ENCODE results near the gene GSTM4.

The GSTM4 gene

GRCh38 chr1:109632671-109633346 is 23.1 kb upstream of the GSTM4 start:
- H3K4me1 ChIP-seq (ENCODE audit: control insufficient read depth, insufficient read depth, low read length, unreplicated experiment), result peaks cover 16% of the 10 kb centered on the region
- H3K27ac ChIP-seq (ENCODE audit: low read depth, low read length), result no peak overlapping the region
- peaks cover 2% of the 10 kb centered on the region; the same call in 1 of the 2 replicates for H3K36me3 ChIP-seq (ENCODE audit: insufficient read depth, low read length)
- H2AFZ ChIP-seq (ENCODE audit: low read length, unreplicated experiment), result no peak overlapping the region
- no peaks in the 10 kb centered on the region for H3K27me3 ChIP-seq (ENCODE audit: insufficient read depth, low read length)
- no peaks in the 10 kb centered on the region for H3K79me2 ChIP-seq (ENCODE audit: control insufficient read depth, insufficient read depth, low read length, unreplicated experiment)
- no peak overlapping the region for H3K4me3 ChIP-seq (ENCODE audit: low read depth, low read length)

- H3K36me3 ChIP-seq (ENCODE audit: insufficient read depth, low read length), result no peaks in the 10 kb centered on the region; the same call in 1 of the 2 replicates
- H3K4me3 ChIP-seq (ENCODE audit: low read depth, low read length), result no peak overlapping the region
- no peak overlapping the region for H2AFZ ChIP-seq (ENCODE audit: low read length, unreplicated experiment)
- no peak overlapping the region for H3K27ac ChIP-seq (ENCODE audit: low read depth, low read length)
- peaks cover 16% of the 10 kb centered on the region for H3K4me1 ChIP-seq (ENCODE audit: control insufficient read depth, insufficient read depth, low read length, unreplicated experiment)
- H3K27me3 ChIP-seq (ENCODE audit: insufficient read depth, low read length), result no peaks in the 10 kb centered on the region
- H3K79me2 ChIP-seq (ENCODE audit: control insufficient read depth, insufficient read depth, low read length, unreplicated experiment), result no peaks in the 10 kb centered on the region
These were observed 21.6 kb upstream of the GSTM4 start for GRCh38 chr1:109634292-109634691.

GRCh38 chr1:109634771-109635750 is 20.8 kb upstream of the GSTM4 start:
- no peaks in the 10 kb centered on the region for H3K79me2 ChIP-seq (ENCODE audit: control insufficient read depth, insufficient read depth, low read length, unreplicated experiment)
- no peaks in the 10 kb centered on the region for H3K27me3 ChIP-seq (ENCODE audit: insufficient read depth, low read length)
- H2AFZ ChIP-seq (ENCODE audit: low read length, unreplicated experiment), result no peak overlapping the region
- no peak overlapping the region for H3K4me3 ChIP-seq (ENCODE audit: low read depth, low read length)
- H3K27ac ChIP-seq (ENCODE audit: low read depth, low read length), result no peak overlapping the region
- H3K4me1 ChIP-seq (ENCODE audit: control insufficient read depth, insufficient read depth, low read length, unreplicated experiment), result peaks cover 16% of the 10 kb centered on the region
- no peaks in the 10 kb centered on the region; the same call in 1 of the 2 replicates for H3K36me3 ChIP-seq (ENCODE audit: insufficient read depth, low read length)

GRCh38 chr1:109635862-109636200 is 20.1 kb upstream of the GSTM4 start:
- Histone ChIP-seq H3K27ac (ENCODE audit: low read depth, low read length) (no peak overlapping the region), H2AFZ (ENCODE audit: low read length, unreplicated experiment) (no peak overlapping the region), H3K4me1 (ENCODE audit: control insufficient read depth, insufficient read depth, low read length, unreplicated experiment) (peaks cover 16% of the 10 kb centered on the region), H3K27me3 (ENCODE audit: insufficient read depth, low read length) (no peaks in the 10 kb centered on the region), H3K4me3 (ENCODE audit: low read depth, low read length) (no peak overlapping the region), H3K79me2 (ENCODE audit: control insufficient read depth, insufficient read depth, low read length, unreplicated experiment) (no peaks in the 10 kb centered on the region), H3K36me3 (ENCODE audit: insufficient read depth, low read length) (no peaks in the 10 kb centered on the region; the same call in 1 of the 2 replicates)

- Histone ChIP-seq H3K27me3 (ENCODE audit: insufficient read depth, low read length) (no peaks in the 10 kb centered on the region), H3K36me3 (ENCODE audit: insufficient read depth, low read length) (no peaks in the 10 kb centered on the region), H2AFZ (ENCODE audit: low read length, unreplicated experiment) (no peak overlapping the region), H3K27ac (ENCODE audit: low read depth, low read length) (no peak overlapping the region), H3K4me3 (ENCODE audit: low read depth, low read length) (no peak overlapping the region), H3K4me1 (ENCODE audit: control insufficient read depth, insufficient read depth, low read length, unreplicated experiment) (peaks cover 16% of the 10 kb centered on the region), H3K79me2 (ENCODE audit: control insufficient read depth, insufficient read depth, low read length, unreplicated experiment) (no peaks in the 10 kb centered on the region)
These were observed 19.5 kb upstream of the GSTM4 start for GRCh38 chr1:109636201-109636952.

- no peaks in the 10 kb centered on the region for H3K36me3 ChIP-seq (ENCODE audit: insufficient read depth, low read length)
- no peaks in the 10 kb centered on the region for H3K27me3 ChIP-seq (ENCODE audit: insufficient read depth, low read length)
- no peak overlapping the region for H3K4me3 ChIP-seq (ENCODE audit: low read depth, low read length)
- H2AFZ ChIP-seq (ENCODE audit: low read length, unreplicated experiment), result no peak overlapping the region
- no peaks in the 10 kb centered on the region for H3K79me2 ChIP-seq (ENCODE audit: control insufficient read depth, insufficient read depth, low read length, unreplicated experiment)
- peaks cover 16% of the 10 kb centered on the region for H3K4me1 ChIP-seq (ENCODE audit: control insufficient read depth, insufficient read depth, low read length, unreplicated experiment)
- no peak overlapping the region for H3K27ac ChIP-seq (ENCODE audit: low read depth, low read length)
These were observed 18.5 kb upstream of the GSTM4 start for GRCh38 chr1:109637446-109637845.

GRCh38 chr1:109639063-109639840 is 16.6 kb upstream of the GSTM4 start:
- Histone ChIP-seq H2AFZ (ENCODE audit: low read length, unreplicated experiment) (no peak overlapping the region), H3K27ac (ENCODE audit: low read depth, low read length) (no peak overlapping the region), H3K4me1 (ENCODE audit: control insufficient read depth, insufficient read depth, low read length, unreplicated experiment) (peaks cover 20% of the 10 kb centered on the region), H3K27me3 (ENCODE audit: insufficient read depth, low read length) (no peaks in the 10 kb centered on the region), H3K36me3 (ENCODE audit: insufficient read depth, low read length) (no peaks in the 10 kb centered on the region), H3K4me3 (ENCODE audit: low read depth, low read length) (no peak overlapping the region), H3K79me2 (ENCODE audit: control insufficient read depth, insufficient read depth, low read length, unreplicated experiment) (no peaks in the 10 kb centered on the region)

- no peaks in the 10 kb centered on the region for H3K36me3 ChIP-seq (ENCODE audit: insufficient read depth, low read length)
- no peaks in the 10 kb centered on the region for H3K79me2 ChIP-seq (ENCODE audit: control insufficient read depth, insufficient read depth, low read length, unreplicated experiment)
- no peaks in the 10 kb centered on the region for H3K27me3 ChIP-seq (ENCODE audit: insufficient read depth, low read length)
- H3K4me3 ChIP-seq (ENCODE audit: low read depth, low read length), result no peak overlapping the region
- no peak overlapping the region for H3K27ac ChIP-seq (ENCODE audit: low read depth, low read length)
- no peak overlapping the region for H2AFZ ChIP-seq (ENCODE audit: low read length, unreplicated experiment)
- H3K4me1 ChIP-seq (ENCODE audit: control insufficient read depth, insufficient read depth, low read length, unreplicated experiment), result peaks cover 20% of the 10 kb centered on the region
These were observed 16.1 kb upstream of the GSTM4 start for GRCh38 chr1:109639841-109640184.

- Histone ChIP-seq H3K27ac (ENCODE audit: low read depth, low read length) (no peak overlapping the region), H3K79me2 (ENCODE audit: control insufficient read depth, insufficient read depth, low read length, unreplicated experiment) (no peaks in the 10 kb centered on the region), H3K4me1 (ENCODE audit: control insufficient read depth, insufficient read depth, low read length, unreplicated experiment) (peaks cover 20% of the 10 kb centered on the region), H3K4me3 (ENCODE audit: low read depth, low read length) (no peak overlapping the region), H2AFZ (ENCODE audit: low read length, unreplicated experiment) (no peak overlapping the region), H3K36me3 (ENCODE audit: insufficient read depth, low read length) (no peaks in the 10 kb centered on the region), H3K27me3 (ENCODE audit: insufficient read depth, low read length) (no peaks in the 10 kb centered on the region)
These were observed 15.5 kb upstream of the GSTM4 start for GRCh38 chr1:109640285-109640865.
